ENCODE results near the gene PURA. TPM values are rescaled to one million over a fixed set of nuclear protein-coding genes. Genes with fewer than 3 reads are reported as not detected.

PURA gene
- total and polyA plus RNA-seq, 8 donors: 3.3 to 30.8 (median 20.2) TPM

- Histone ChIP-seq H3K27ac (peak overlapping the region in 1 of 5 donors; percentile 0), H3K36me3 (no peaks in the 10 kb centered on the region), H3K4me3 (peak overlapping the region in 1 of 4 donors; percentile 74), H3K9me3 (no peaks in the 10 kb centered on the region), H3K27me3 (no peaks in the 10 kb centered on the region), H3K4me1 (peaks cover 32 to 73% (median 58%) of the 10 kb centered on the region in 4 donors)
- DNase-seq: no peak
- intact Hi-C loops (cut with DNase I; ENCODE audit: low total_unique reads): no loop called here
- WGBS, 5 donors: 28 to 58% (median 36%) methylated on average over 3 of the region's 3 CpGs
- TF ChIP-seq POLR2AphosphoS5 (IDR thresholded peaks at IDR 0.05): no peak
- no peak for TF ChIP-seq POLR2A (IDR thresholded peaks at IDR 0.05)
- TF ChIP-seq EP300 (IDR thresholded peaks at IDR 0.05): no peak
- no peak for TF ChIP-seq CTCF (IDR thresholded peaks at IDR 0.05)
These were observed 3.6 kb downstream of the PURA start for GRCh38 chr5:140117523-140117922.

GRCh38 chr5:140118302-140118936 is 4.5 kb downstream of the PURA start:
- 55 to 63% (median 60%) methylated on average over 3 of the region's 3 CpGs for WGBS, 5 donors
- H3K4me3 ChIP-seq: no peak overlapping the region
- H3K9me3 ChIP-seq: no peaks in the 10 kb centered on the region
- intact Hi-C loops (cut with DNase I; ENCODE audit: low total_unique reads): no loop called here
- DNase-seq: peak in 1 of 2 donors; percentile 28
- no peak overlapping the region for H3K27ac ChIP-seq
- H3K27me3 ChIP-seq: no peaks in the 10 kb centered on the region
- TF ChIP-seq CTCF (IDR thresholded peaks at IDR 0.05) (no peak), POLR2A (IDR thresholded peaks at IDR 0.05) (no peak), EP300 (IDR thresholded peaks at IDR 0.05) (no peak), POLR2AphosphoS5 (IDR thresholded peaks at IDR 0.05) (no peak)
- H3K4me1 ChIP-seq: peaks cover 25 to 73% (median 53%) of the 10 kb centered on the region in 4 donors
- H3K36me3 ChIP-seq: no peaks in the 10 kb centered on the region

GRCh38 chr5:140125637-140126036 is 11.7 kb downstream of the PURA start, which contains the start of gene IGIP:
TSS of gene IGIP (plus strand) at chr5:140125937. CDS start at chr5:140128477, 2,540 bp downstream.
- intact Hi-C loops (cut with DNase I; ENCODE audit: low total_unique reads): no loop called here
- Histone ChIP-seq H3K27ac (no peak within 1 kb of the TSS), H3K4me3 (no peak within 1 kb of the TSS), H3K27me3 (no peaks in the 10 kb centered on the region), H3K36me3 (no peaks in the 10 kb centered on the region), H3K9me3 (no peaks in the 10 kb centered on the region), H3K4me1 (peaks cover 0 to 51% (median 24%) of the 10 kb centered on the region in 4 donors)
- 93 to 97% (median 97%) methylated on average over 4 of the region's 4 CpGs for WGBS, 5 donors
- DNase-seq: no peak
- no peak for TF ChIP-seq EP300 (IDR thresholded peaks at IDR 0.05)
- TF ChIP-seq POLR2AphosphoS5 (IDR thresholded peaks at IDR 0.05): no peak
- no peak for TF ChIP-seq CTCF (IDR thresholded peaks at IDR 0.05)
- TF ChIP-seq POLR2A (IDR thresholded peaks at IDR 0.05): no peak

- H3K27me3 ChIP-seq: no peaks in the 10 kb centered on the region
- H3K4me1 ChIP-seq: peaks cover 0 to 54% (median 32%) of the 10 kb centered on the region in 4 donors
- H3K4me3 ChIP-seq: no peak overlapping the region
- TF ChIP-seq POLR2A (IDR thresholded peaks at IDR 0.05) (no peak), POLR2AphosphoS5 (IDR thresholded peaks at IDR 0.05) (no peak), EP300 (IDR thresholded peaks at IDR 0.05) (no peak), CTCF (IDR thresholded peaks at IDR 0.05) (no peak)
- no peak overlapping the region for H3K27ac ChIP-seq
- H3K36me3 ChIP-seq: no peaks in the 10 kb centered on the region
- intact Hi-C loops (cut with DNase I; ENCODE audit: low total_unique reads): no loop called here
- 86 to 89% (median 88%) methylated on average over 6 of the region's 6 CpGs for WGBS, 5 donors
- H3K9me3 ChIP-seq: no peaks in the 10 kb centered on the region
- no peak for DNase-seq
These were observed 12.6 kb downstream of the PURA start for GRCh38 chr5:140126315-140127012.

Measured in stomach (tissue), 9 donors.